GM21528 (cell line): ENCODE measurements around the gene XKR7.
"Not testable (repeated sequence)": the region's sequence is repeated elsewhere in the genome, so short reads cannot be mapped to it uniquely, and the experiment has no call there.

Experiments
- ATAC-seq: cut with Tn5 transposase; IDR thresholded peaks from one replicate; pipeline ENCODE4 v1.9.1; 2021; ENCODE audit warnings: mild to moderate bottlenecking, moderate library complexity; ENCODE audit not compliant: unreplicated experiment, low FRiP score

Gene XKR7

DNA sequence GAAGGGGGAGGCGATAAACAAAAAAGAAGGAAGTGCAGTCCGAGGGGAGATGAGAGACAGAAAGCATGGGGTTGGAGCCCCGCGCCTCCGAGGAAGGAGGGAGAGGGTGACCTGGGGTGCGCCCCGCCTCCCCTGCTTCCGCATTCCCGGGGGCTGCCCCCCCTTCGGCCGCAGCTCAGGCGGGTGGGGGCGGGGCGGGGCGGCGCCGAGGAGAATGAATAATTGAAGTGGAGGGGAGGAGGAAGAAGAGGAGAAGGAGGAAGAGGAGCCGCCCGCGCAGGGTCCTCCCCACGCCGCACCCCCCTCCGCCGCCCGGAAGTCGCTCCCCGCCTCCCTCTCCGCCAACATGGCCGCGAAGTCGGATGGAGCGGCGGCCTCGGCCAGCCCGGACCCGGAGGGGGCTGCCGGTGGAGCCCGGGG lies at the start of gene XKR7:
Gene XKR7, plus strand, starts transcription at position 322 of the 420 bp plus-strand sequence. Its CDS starts 25 bp downstream, at position 347.
- no peak for ATAC-seq

GRCh38 chr20:31918466-31919105 lies 49.4 kb upstream of the XKR7 start:
- ATAC-seq, result no peak

GRCh38 chr20:31919410-31920155 lies 48.4 kb upstream of the XKR7 start:
- ATAC-seq, result no peak

- ATAC-seq, result no peak
These were observed 47.6 kb upstream of the XKR7 start for GRCh38 chr20:31920275-31920855.

DNA sequence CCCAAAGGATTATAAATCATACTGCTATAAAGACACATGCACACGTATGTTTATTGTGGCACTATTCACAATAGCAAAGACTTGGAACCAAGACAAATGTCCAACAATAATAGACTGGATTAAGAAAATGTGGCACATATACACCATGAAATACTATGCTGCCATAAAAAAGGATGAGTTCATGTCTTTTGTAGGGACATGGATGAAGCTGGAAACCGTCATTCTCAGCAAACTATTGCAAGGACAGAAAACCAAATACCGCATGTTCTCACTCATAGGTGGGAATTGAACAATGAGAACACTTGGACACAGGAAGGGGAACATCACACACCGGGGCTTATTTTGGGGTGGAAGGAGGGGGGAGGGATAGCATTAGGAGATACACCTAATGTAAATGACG lies 46.5 kb upstream of the XKR7 start:
- ATAC-seq, result not testable (repeated sequence)

- ATAC-seq, result no peak
These were observed 45.8 kb upstream of the XKR7 start for GRCh38 chr20:31922181-31922580.

DNA sequence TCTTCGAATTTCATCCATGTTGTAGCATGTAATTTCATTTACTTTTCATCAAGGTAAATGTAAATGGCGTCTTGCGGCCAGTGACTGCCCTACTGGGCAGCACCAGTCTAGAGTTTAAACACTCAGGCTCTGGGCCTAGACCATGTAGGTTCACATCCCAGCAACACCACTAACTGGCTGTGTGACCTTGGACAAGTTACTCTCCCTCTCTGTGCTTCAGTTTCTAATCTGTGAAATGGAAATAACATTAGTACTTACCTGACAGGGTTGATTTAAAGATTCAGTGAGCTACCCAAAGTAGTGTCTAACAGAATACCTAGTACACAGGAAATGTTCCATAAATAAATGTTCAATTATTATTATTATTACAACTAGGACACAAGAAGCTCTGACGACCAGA lies 45.4 kb upstream of the XKR7 start:
- ATAC-seq, result no peak

- no peak for ATAC-seq
These were observed 44.3 kb upstream of the XKR7 start for GRCh38 chr20:31923388-31924331.

- ATAC-seq, result no peak
These were observed 43.4 kb upstream of the XKR7 start for GRCh38 chr20:31924561-31924960.

GRCh38 chr20:31925631-31926030 lies 42.3 kb upstream of the XKR7 start:
- no peak for ATAC-seq

- ATAC-seq, result no peak
These were observed 41.5 kb upstream of the XKR7 start for GRCh38 chr20:31926493-31926892.

GRCh38 chr20:31927627-31928159 lies 40.3 kb upstream of the XKR7 start:
- no peak for ATAC-seq

DNA sequence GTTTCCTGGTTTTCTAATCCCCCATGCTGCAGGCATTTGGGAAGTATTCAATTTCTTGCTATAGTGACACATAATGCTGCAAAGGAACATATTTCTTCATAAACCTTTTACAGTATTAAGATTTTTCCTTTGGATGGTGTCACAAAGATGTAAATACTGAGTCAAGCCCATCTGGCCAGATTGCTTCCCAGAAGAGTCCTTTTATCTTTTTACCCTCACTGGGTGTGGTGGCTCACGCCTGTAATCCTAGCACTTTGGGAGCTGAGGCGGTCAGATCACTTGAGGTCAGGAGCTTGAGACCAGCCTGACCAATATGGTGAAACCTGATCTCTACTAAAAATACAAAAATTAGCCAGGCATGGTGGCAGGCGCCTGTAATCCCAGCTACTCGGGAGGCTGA lies 38.3 kb upstream of the XKR7 start:
- ATAC-seq, result not testable (repeated sequence)

- no peak for ATAC-seq
These were observed 37.2 kb upstream of the XKR7 start for GRCh38 chr20:31930779-31931178.

- no peak for ATAC-seq
These were observed 34.3 kb upstream of the XKR7 start for GRCh38 chr20:31933698-31934097.

GRCh38 chr20:31934491-31934890 lies 33.5 kb upstream of the XKR7 start:
- no peak for ATAC-seq

DNA sequence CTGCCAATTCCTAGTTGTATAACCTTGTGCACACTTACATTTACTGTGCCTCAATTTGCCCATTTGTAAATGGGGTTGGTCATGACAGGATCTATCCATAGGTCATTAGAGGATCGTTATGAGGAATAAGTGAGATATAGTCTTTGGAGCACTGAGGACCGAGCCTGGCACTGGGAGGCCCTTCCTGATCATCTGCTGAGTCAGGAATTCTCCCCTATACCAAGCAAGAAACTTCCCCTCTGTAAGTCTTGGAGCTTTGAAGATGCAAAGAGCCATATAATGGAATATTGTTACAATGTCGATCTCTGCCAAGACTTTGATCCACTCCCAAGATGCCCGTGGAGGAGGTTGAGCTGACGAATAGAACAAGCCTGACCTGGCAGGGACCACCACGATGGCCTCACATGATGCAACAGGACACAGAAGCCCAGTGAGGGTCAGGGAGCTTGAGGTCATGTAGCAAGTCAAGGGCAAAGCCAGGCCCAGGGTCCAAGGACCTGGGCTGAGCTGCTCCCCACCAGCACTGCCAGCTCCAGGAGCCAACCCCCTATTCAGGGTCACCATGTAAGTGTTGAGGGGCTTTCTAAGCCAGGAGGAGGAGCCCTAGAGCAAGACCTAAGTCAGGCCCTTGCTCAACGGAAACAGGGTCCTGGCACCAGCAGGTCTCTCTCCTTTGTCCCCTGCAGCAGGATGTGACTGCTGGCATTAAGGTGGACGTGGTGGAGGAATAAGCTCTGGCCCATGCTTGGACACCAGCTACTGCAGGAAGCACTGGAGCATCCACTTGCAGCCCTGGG lies 32.8 kb upstream of the XKR7 start:
- no peak for ATAC-seq

- ATAC-seq, result no peak
These were observed 31.5 kb upstream of the XKR7 start for GRCh38 chr20:31936420-31936819.

DNA sequence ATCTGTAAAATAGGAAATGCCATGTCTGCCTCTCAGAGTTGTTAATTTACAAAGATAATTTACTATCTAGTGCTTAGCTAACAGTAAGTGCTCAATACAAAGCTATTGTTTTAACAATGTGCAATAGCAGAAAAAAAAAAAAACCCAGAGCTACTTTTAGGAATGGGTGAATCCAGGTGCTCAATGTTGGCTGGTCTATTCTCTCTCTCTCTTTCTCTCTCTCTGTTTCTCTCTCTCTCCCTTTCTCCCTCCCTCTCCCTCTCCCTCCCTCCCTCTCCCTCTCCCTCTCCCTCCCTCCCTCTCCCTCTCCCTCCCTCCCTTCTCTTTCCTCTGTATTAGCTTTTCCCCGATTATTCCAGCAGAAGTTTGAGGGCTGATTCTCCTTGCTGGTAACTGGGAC lies 30.1 kb upstream of the XKR7 start:
- no peak for ATAC-seq

DNA sequence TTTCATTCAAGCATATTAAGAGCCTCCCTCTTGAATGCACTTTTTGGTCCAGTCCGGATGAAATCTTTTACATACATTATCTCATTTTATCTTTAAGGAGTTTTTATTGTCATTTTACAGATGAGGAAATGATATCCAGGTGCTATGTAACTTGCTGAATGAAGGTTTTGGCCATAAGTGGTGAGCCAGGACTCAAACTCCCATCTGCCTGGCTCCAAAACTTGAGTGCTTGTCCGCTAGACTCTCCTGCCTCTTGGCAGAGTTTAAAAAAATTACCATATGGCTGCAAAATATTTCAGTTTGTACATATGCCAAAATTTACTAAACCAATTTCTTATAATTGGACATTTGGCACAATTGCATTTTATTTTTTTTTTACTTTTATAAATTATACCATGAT lies 28.3 kb upstream of the XKR7 start:
- no peak for ATAC-seq
